ENCODE results near the gene MARVELD1.

The MARVELD1 gene

DNA sequence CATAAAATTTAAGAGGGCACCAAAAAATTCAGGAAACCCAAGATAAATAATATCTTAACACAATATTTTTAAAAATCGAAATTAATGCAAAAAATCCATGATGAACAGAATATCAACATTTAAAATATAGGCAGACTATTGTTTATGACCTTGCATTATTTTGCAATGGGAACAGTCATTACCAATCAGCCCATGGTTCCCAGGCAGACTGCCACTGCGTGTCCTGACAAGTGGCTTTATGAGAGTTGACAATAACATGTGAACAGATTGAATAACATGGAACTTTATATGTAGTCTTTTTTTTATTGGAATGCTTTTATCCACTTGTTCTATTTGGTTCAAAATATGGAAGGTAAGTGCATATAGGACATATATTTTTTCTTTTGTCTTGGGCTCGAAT lies 23.4 kb upstream of the MARVELD1 start:
- TF ChIP-seq POLR2AphosphoS5 (IDR thresholded peaks at IDR 0.05; ENCODE audit: low read depth, low read length) (no peak), TAF1 (IDR thresholded peaks at IDR 0.05; ENCODE audit: borderline replicate concordance, insufficient read depth, low read length) (no peak), SIN3A (IDR thresholded peaks at IDR 0.05; ENCODE audit: borderline replicate concordance, insufficient read depth, low read length) (no peak), FOXP2 (optimal IDR thresholded peaks at IDR 0.05; ENCODE audit: borderline replicate concordance, extremely low read depth, extremely low read length, insufficient read depth) (no peak)
- TF ChIP-seq, protein P1, sequence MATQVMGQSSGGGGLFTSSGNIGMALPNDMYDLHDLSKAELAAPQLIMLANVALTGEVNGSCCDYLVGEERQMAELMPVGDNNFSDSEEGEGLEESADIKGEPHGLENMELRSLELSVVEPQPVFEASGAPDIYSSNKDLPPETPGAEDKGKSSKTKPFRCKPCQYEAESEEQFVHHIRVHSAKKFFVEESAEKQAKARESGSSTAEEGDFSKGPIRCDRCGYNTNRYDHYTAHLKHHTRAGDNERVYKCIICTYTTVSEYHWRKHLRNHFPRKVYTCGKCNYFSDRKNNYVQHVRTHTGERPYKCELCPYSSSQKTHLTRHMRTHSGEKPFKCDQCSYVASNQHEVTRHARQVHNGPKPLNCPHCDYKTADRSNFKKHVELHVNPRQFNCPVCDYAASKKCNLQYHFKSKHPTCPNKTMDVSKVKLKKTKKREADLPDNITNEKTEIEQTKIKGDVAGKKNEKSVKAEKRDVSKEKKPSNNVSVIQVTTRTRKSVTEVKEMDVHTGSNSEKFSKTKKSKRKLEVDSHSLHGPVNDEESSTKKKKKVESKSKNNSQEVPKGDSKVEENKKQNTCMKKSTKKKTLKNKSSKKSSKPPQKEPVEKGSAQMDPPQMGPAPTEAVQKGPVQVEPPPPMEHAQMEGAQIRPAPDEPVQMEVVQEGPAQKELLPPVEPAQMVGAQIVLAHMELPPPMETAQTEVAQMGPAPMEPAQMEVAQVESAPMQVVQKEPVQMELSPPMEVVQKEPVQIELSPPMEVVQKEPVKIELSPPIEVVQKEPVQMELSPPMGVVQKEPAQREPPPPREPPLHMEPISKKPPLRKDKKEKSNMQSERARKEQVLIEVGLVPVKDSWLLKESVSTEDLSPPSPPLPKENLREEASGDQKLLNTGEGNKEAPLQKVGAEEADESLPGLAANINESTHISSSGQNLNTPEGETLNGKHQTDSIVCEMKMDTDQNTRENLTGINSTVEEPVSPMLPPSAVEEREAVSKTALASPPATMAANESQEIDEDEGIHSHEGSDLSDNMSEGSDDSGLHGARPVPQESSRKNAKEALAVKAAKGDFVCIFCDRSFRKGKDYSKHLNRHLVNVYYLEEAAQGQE (IDR thresholded peaks at IDR 0.05; ENCODE audit: insufficient read depth in 1 of 2, low read depth in 2 of 2, low read length in 2 of 2), result no peak

DNA sequence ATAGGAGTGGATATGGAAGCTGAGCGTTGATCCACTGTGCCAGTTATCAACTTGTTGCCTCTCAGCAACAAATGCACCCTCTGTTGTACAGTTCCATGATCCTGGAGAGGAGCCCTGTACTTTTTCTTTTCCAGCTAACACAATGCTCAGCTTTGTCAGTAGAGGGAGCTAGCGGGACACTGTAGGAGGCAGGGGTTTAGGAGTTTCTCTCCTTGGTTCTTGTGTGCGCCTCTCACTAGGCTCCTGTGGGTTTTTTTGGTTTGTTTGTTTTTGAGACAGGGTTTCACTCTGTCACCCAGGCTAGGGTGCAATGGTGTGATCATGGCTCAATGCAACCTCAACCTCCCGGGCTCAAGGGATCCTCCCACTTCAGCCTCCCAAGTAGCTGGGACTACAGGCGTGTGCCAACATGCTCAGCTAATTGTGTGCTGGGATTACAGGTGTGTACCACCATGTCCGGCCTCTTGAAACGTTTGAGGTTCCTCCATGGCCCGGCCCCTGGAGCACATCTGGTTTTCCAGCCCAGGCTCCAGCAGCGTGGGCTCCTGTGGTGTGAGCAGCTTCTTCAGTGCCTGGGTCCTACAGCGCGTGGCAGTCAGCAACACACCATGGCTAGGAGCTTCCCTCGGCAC lies 12.0 kb upstream of the MARVELD1 start:
- TF ChIP-seq SIN3A (IDR thresholded peaks at IDR 0.05; ENCODE audit: borderline replicate concordance, insufficient read depth, low read length), result no peak
- TF ChIP-seq TAF1 (IDR thresholded peaks at IDR 0.05; ENCODE audit: borderline replicate concordance, insufficient read depth, low read length), result no peak
- TF ChIP-seq, protein P1 (IDR thresholded peaks at IDR 0.05; ENCODE audit: insufficient read depth in 1 of 2, low read depth in 2 of 2, low read length in 2 of 2), result no peak
- no peak for TF ChIP-seq POLR2AphosphoS5 (IDR thresholded peaks at IDR 0.05; ENCODE audit: low read depth, low read length)
- no peak for TF ChIP-seq FOXP2 (optimal IDR thresholded peaks at IDR 0.05; ENCODE audit: borderline replicate concordance, extremely low read depth, extremely low read length, insufficient read depth)

DNA sequence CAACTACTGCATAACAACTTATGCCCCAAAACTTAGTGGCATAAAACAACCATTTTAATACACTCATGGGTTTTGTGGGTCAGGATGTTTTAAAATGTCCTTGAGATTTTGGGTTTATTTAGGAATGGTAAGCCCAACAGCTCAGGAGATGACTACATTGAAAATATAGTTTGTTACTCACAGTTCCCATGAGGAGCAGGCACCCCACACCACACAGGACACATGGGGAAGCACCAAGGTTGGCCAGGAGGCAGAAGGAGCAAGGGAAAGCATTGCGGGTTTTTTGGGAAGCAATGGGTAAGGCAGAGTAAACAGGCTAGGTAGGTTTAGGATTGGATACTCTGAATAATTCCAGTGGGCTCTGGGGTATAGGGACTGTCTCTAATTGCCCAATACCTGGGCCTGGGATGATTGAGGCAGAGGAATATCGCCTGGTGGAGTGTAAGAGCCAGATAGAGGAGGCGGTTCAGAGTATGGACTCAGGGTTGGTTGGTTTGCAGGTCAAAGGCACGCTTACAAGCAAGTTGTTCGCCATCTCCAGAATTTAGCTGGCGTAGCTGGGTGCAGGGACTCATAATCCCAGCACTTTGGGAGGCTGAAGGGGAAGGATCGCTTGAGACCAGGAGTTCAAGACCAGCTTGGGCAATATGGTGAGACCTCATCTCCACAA lies 10.0 kb upstream of the MARVELD1 start:
- TF ChIP-seq TAF1 (IDR thresholded peaks at IDR 0.05; ENCODE audit: borderline replicate concordance, insufficient read depth, low read length) (no peak), FOXP2 (optimal IDR thresholded peaks at IDR 0.05; ENCODE audit: borderline replicate concordance, extremely low read depth, extremely low read length, insufficient read depth) (no peak), POLR2AphosphoS5 (IDR thresholded peaks at IDR 0.05; ENCODE audit: low read depth, low read length) (no peak), SIN3A (IDR thresholded peaks at IDR 0.05; ENCODE audit: borderline replicate concordance, insufficient read depth, low read length) (no peak)
- TF ChIP-seq, protein P1 (IDR thresholded peaks at IDR 0.05; ENCODE audit: insufficient read depth in 1 of 2, low read depth in 2 of 2, low read length in 2 of 2), result no peak

DNA sequence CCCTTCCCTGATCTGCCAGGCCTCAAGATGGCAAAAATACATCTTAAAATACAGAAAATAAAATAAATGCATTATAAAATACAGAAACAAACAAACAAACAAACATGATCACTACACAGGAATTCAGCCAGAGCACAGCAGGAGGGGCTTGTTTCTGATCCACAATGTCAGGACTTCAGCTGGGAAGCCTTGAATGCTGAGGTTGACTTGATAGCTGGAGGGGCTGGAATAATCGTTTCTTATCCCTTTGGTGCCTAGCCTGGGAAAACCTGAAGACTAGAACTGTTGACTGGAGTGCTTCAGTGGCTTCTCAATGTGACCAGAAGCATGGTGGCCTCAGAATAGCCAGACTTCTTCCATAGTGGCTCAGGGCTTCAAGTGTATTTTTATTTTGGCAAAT lies 9.2 kb upstream of the MARVELD1 start:
- TF ChIP-seq TAF1 (IDR thresholded peaks at IDR 0.05; ENCODE audit: borderline replicate concordance, insufficient read depth, low read length) (no peak), SIN3A (IDR thresholded peaks at IDR 0.05; ENCODE audit: borderline replicate concordance, insufficient read depth, low read length) (no peak)

DNA sequence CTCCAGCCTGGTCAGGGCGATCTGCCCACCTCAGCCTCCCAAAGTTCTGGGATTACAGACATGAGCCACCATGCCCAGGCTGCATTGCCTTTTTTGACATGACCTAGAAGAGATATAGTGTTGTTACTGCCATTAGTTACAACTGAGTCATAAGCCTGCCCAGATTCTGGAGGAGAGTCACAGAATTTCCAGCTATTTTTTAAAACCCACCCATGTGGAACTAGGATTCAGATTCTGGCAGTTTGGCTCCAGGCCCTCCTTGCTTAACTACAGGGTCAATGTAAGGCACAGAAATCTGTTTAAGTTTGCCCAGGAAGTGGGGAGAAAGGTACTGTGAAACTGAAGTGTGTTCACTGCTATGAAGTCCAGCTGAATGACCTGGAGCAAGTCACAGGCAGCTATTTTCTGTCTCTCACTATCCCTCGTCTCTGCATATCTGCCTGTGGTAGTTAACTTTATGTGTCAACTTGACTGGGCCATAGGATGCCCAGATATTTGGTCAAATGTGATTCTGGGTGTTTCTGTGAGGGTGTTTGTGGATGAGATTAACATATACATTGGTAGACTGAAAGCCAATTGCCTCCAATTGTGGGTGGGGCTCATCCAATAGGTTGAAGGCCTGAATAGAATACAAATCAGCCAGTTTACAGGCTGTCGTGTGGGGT lies 8.4 kb upstream of the MARVELD1 start:
- TF ChIP-seq POLR2AphosphoS5 (IDR thresholded peaks at IDR 0.05; ENCODE audit: low read depth, low read length) (no peak), FOXP2 (optimal IDR thresholded peaks at IDR 0.05; ENCODE audit: borderline replicate concordance, extremely low read depth, extremely low read length, insufficient read depth) (no peak), TAF1 (IDR thresholded peaks at IDR 0.05; ENCODE audit: borderline replicate concordance, insufficient read depth, low read length) (no peak), SIN3A (IDR thresholded peaks at IDR 0.05; ENCODE audit: borderline replicate concordance, insufficient read depth, low read length) (no peak)
- TF ChIP-seq, protein P1 (IDR thresholded peaks at IDR 0.05; ENCODE audit: insufficient read depth in 1 of 2, low read depth in 2 of 2, low read length in 2 of 2), result no peak

All from PFSK-1 (cell line).